HEK293T (cell line): ENCODE measurements around the gene PSMA7.
A peak's percentile ranks its signal among the peaks of the same experiment; 100 is the strongest.

Experiments used
- CTCF ChIA-PET: fragments of 350-600 bp; formaldehyde crosslinking; extraction: SDS; loops from one replicate; lab custom pipeline; 2021; ENCODE audit warnings: antibody characterized with exemption, inconsistent platforms; lab: Yijun Ruan, JAX
- POLR2A ChIA-PET: fragments of 350-600 bp; formaldehyde crosslinking; extraction: SDS; loops from one replicate; lab custom pipeline; 2020; ENCODE audit warnings: antibody characterized with exemption, inconsistent platforms; lab: Yijun Ruan, JAX
- DNase-seq: peaks from one replicate; pipeline ENCODE4 v3.0.0; 2012; ENCODE audit warnings: mixed read lengths; ENCODE audit errors: extremely low spot score
- ARNT ChIP-seq: fragments of 450-650 bp; IDR thresholded peaks from 2 replicates; pipeline ENCODE4 v1.6.1; 2017; ENCODE audit warnings: mild to moderate bottlenecking
- BHLHE40 ChIP-seq: fragments of 450-650 bp; IDR thresholded peaks from 2 replicates; pipeline ENCODE4 v1.6.1; 2016; ENCODE audit warnings: mild to moderate bottlenecking, moderate library complexity, borderline replicate concordance
- CTBP1 ChIP-seq: fragments of 450-650 bp; IDR thresholded peaks from 2 replicates; pipeline ENCODE4 v1.6.1; 2016; ENCODE audit warnings: borderline replicate concordance
- FOXA1 ChIP-seq: fragments of 450-650 bp; IDR thresholded peaks from 2 replicates; pipeline ENCODE4 v1.6.1; 2016; ENCODE audit warnings: mild to moderate bottlenecking
- FOXK2 ChIP-seq: fragments of 450-650 bp; IDR thresholded peaks from 2 replicates; pipeline ENCODE4 v1.6.1; 2016; ENCODE audit warnings: mild to moderate bottlenecking
- FOXM1 ChIP-seq: fragments of 450-650 bp; IDR thresholded peaks from 2 replicates; pipeline ENCODE4 v1.6.1; 2017; ENCODE audit warnings: mild to moderate bottlenecking, borderline replicate concordance
- HDGF ChIP-seq: fragments of 450-650 bp; IDR thresholded peaks from 2 replicates; pipeline ENCODE4 v1.6.1; 2017; ENCODE audit warnings: antibody characterized with exemption, borderline replicate concordance
- L3MBTL2 ChIP-seq: fragments of 450-650 bp; conservative IDR thresholded peaks from 2 replicates; pipeline ENCODE4 v1.6.1; 2016; ENCODE audit warnings: mild to moderate bottlenecking
- LEF1 ChIP-seq: fragments of 450-650 bp; IDR thresholded peaks from 2 replicates; pipeline ENCODE4 v1.6.1; 2017; ENCODE audit warnings: mild to moderate bottlenecking, borderline replicate concordance
- NFRKB ChIP-seq: fragments of 450-650 bp; IDR thresholded peaks from 2 replicates; pipeline ENCODE4 v1.6.1; 2016; ENCODE audit warnings: mild to moderate bottlenecking, moderate library complexity
- SP1 ChIP-seq: fragments of 450-650 bp; IDR thresholded peaks from 2 replicates; pipeline ENCODE4 v1.6.1; 2017
- SUZ12 ChIP-seq: fragments of 450-650 bp; IDR thresholded peaks from 2 replicates; pipeline ENCODE4 v1.6.1; 2016; ENCODE audit warnings: mild to moderate bottlenecking
- TARDBP ChIP-seq: fragments of 450-650 bp; IDR thresholded peaks from 2 replicates; pipeline ENCODE4 v1.6.1; 2016
- ZNF384 ChIP-seq: fragments of 450-650 bp; IDR thresholded peaks from 2 replicates; pipeline ENCODE4 v1.6.1; 2016
- TF ChIP-seq, protein P1 (sequence below): fragments of 450-650 bp; IDR thresholded peaks from 2 replicates; pipeline ENCODE4 v1.6.1; 2016

The PSMA7 gene

DNA sequence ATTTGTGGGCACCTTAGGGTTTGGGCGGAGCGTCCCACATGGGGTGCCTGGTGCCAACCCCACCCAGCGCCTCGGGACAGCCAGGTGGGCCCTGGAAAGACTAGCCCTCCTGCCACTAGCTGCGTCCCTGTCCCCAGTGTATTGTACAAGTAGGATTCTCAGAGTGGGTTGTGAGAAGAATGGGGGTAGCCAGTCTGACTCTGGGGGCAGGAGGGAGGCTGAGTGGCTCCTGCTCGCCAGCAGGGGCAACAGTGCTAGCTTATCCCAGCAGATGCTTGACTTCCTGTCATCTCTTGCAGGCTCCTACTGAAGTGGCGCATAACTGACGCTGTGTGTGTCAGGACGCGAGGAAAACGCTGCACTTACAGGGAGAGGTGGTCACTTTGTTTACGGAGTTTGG lies 9.3 kb downstream of the PSMA7 start:
- ChIA-PET POLR2A (no interaction called here), CTCF (interaction anchor here (0.9 kb wide), 1 partner anchor 8 kb away, joined by 3 read pairs; no protein-coding TSS in a partner anchor)
- peak; percentile 28 for DNase-seq
- no peak for TF ChIP-seq TARDBP
- no peak for TF ChIP-seq SP1
- TF ChIP-seq L3MBTL2, result no peak
- TF ChIP-seq FOXA1, result no peak
- no peak for TF ChIP-seq ZNF384
- TF ChIP-seq, protein P1, sequence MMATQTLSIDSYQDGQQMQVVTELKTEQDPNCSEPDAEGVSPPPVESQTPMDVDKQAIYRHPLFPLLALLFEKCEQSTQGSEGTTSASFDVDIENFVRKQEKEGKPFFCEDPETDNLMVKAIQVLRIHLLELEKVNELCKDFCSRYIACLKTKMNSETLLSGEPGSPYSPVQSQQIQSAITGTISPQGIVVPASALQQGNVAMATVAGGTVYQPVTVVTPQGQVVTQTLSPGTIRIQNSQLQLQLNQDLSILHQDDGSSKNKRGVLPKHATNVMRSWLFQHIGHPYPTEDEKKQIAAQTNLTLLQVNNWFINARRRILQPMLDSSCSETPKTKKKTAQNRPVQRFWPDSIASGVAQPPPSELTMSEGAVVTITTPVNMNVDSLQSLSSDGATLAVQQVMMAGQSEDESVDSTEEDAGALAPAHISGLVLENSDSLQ, result no peak

DNA sequence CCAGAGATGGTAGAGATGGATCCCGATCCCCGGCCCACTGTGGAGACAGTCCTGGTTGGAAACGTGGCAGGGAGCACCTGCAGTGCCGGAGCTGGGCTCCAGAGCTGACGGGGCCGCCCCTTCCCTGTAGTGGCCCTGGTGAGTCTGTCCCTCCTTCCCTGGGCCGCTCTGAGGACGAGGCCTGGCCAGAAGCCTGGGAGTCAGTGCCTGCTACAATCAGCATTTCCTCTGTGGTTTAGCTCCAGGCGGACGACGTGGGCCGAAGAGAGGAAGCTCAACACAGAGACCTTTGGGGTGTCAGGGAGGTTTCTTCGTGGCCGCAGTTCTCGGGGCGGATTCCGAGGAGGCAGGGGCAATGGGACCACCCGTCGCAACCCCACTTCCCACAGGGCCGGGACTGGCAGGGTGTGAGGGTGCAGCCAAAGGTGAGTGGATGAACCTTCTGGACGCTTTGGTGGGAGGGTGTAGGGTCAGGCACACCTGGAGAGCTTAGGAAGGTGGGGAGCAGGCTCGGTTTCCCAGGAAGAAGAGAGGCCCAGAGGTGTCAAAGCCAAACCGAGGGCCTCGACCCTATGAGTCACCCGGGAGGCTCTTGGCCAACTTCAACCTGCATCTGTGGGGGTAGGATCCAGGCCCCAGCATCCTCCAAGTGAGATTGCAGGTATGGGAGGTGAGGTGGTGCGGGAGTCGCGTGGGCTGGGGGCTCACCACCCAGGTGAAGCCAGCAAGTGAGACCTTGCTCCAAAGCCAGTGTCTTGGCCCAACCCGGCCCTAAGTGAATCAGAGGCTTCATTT lies 9.9 kb downstream of the PSMA7 start:
- no peak for TF ChIP-seq HDGF
- no peak for TF ChIP-seq TARDBP
- TF ChIP-seq FOXA1, result no peak
- TF ChIP-seq, protein P1, result no peak
- ChIA-PET CTCF (interaction anchor here (0.9 kb wide), 1 partner anchor 8 kb away, joined by 3 read pairs; no protein-coding TSS in a partner anchor), POLR2A (interaction anchor here (1.4 kb wide), 1 partner anchor 67 kb away, joined by 4 read pairs; no protein-coding TSS in a partner anchor)
- no peak for DNase-seq

DNA sequence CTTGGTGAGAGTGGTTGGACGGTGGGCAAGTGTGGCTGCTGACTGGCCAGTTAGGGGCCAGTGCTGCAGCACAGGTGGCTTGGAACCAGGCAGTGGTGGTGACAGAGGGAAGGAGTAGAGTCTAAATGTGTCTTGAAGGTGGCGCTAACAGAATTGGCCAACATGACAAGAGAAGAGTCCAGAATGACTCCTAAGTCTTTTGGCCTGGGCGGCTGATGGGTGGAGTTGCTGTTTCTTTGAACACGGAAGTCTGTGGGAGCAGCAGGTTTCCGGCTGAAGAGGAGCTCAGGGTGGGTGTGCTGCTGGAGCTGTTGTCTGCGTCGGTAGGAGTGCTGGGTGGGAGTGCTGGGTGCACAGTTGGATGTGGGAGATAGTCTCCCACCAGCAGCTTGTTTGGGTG lies 10.8 kb downstream of the PSMA7 start:
- CTCF ChIA-PET, result interaction anchor here (0.5 kb wide), 1 partner anchor 121 kb away, joined by 3 read pairs; no protein-coding TSS in a partner anchor

DNA sequence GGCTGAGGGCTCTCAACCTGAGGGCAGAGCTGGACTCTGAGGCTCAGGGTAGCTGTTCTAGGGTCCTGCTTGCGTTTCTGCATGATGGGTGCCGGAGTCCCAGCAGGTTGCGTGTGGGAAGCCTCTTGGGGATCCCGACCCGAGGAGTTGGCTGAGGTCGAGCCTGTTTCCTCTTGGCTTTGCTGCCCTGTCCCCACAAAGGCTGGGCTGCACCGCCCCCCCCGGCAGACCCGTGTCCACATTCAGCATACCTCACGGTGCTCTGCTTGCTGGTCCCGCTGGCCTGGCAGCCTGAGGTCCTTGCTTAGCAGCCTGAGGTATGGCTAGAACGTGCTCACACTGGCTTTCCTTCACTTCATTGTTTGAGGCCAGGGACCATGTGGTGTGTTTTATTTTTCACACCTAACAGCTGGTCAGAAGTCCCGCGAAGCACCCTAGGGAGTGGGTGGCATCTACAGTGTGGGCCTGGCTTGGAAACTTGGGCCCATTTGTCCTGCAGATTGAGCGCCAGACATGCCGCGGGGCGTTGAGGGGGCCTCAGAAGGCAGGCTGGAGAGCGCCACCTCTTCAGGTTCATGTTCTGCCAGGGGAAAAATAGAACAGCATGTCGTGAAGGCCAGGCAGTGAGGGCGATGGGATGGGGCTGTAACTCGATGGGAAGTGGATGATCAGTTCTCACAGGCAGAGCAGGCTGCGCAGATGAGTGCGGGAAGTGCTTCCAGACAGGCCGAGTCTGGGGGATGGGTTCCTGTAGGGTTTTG lies 11.5 kb downstream of the PSMA7 start:
- no peak for DNase-seq
- ChIA-PET POLR2A (interaction anchor here (1.4 kb wide), 1 partner anchor 65 kb away, joined by 4 read pairs; no protein-coding TSS in a partner anchor), CTCF (interaction anchor here (0.5 kb wide), 1 partner anchor 120 kb away, joined by 3 read pairs; no protein-coding TSS in a partner anchor)
- no peak for TF ChIP-seq TARDBP
- no peak for TF ChIP-seq FOXA1
- TF ChIP-seq CTBP1, result no peak

More for the DNA sequence above, 10.8 kb downstream of the PSMA7 start:
- POLR2A ChIA-PET, result interaction anchor here (1.4 kb wide), 1 partner anchor 66 kb away, joined by 4 read pairs; no protein-coding TSS in a partner anchor
- TF ChIP-seq FOXA1, result no peak
- TF ChIP-seq NFRKB, result no peak
- no peak for TF ChIP-seq SUZ12
- TF ChIP-seq ZNF384, result no peak
- TF ChIP-seq, protein P1, result no peak
- TF ChIP-seq TARDBP, result no peak
- TF ChIP-seq SP1, result no peak
- TF ChIP-seq CTBP1, result no peak
- no peak for TF ChIP-seq LEF1
- TF ChIP-seq L3MBTL2, result no peak
- no peak for TF ChIP-seq FOXM1
- no peak for TF ChIP-seq ARNT
- no peak for DNase-seq

DNA sequence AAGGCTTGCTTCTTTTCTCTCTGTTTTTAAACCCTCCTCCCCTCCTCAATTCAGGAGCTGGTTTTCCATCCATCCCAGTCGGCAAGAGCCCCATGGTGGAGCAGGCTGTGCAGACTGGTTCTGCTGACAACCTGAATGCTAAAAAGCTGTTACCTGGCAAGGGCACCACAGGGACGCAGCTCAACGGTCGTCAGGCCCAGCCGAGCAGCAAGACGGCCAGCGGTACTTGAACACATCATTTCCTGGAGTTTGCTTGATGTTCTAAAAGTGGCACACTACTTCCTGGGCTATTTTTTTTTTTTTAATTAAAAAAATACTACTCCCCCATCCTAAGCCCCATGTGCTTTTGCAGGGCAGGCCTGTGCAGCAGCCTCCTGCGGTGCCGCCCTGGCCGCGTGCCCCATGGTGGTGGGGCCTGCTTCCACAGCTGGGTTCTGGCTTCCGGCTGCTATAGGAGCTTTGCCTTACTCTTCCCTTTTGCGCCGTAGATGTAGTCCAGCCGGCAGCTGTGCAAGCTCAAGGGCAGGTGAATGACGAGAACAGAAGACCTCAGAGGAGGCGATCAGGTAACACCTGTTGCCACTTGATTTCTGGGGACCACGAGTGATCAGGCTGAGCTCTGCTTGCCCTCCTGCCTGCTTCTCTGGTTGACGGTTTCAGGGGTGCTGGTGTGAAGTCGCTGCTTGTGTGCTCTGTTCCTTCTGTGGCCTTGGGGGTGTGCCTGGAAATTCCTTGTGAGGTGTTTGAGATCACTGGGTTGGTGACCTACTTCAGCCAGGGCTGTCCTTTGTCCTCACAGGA lies 13.3 kb downstream of the PSMA7 start:
- CTCF ChIA-PET, result interaction anchor here (0.6 kb wide), 1 partner anchor 37 kb away, joined by 4 read pairs; no protein-coding TSS in a partner anchor
- DNase-seq, result no peak
- POLR2A ChIA-PET, result interaction anchor here (1.3 to 1.5 kb wide), 2 partner anchors 64 to 119 kb away, joined by 3 to 4 read pairs; no protein-coding TSS in a partner anchor
- TF ChIP-seq SUZ12, result no peak
- no peak for TF ChIP-seq NFRKB

DNA sequence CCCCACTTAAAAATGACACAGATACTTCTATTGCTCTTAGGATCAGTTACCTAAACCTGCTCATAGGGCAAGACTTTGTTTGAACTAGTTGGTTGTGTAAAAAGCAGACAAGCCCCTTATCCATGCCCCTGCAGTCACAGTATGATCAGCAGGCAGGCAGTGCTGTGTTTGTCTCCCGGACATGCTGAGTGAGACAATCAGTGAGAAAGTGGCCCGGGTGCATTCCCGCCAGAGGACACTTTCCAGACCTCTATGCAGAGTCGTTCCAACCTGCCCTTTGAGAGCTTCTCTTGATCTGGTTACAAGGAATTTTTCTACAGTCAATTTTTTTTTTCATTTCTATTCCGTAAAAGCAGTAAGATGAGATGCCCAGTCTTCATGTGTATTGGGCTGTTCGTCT lies 14.7 kb downstream of the PSMA7 start:
- DNase-seq, result no peak
- ChIA-PET POLR2A (no interaction called here), CTCF (no interaction called here)
- TF ChIP-seq FOXK2 (no peak), CTBP1 (no peak), ZNF384 (no peak), BHLHE40 (no peak), LEF1 (no peak), FOXA1 (no peak), TARDBP (no peak)
